NCI-H2107 (cell line): ENCODE data around the gene KCTD17.
"Not testable (repeated sequence)": the region's sequence is repeated elsewhere in the genome, so short reads cannot be mapped to it uniquely, and the experiment has no call there.

ENCODE experiments used
- DNase-seq: peaks from one replicate; lab custom pipeline; 2025; lab: John Stamatoyannopoulos, UW

Gene KCTD17

GRCh38 chr22:37061611-37062375 lies 10.3 kb downstream of the KCTD17 start:
- no peak for DNase-seq

GRCh38 chr22:37062376-37062675 lies 10.8 kb downstream of the KCTD17 start:
- no peak for DNase-seq

- no peak for DNase-seq
Measured at GRCh38 chr22:37062702-37063381, 11.3 kb downstream of the KCTD17 start.

GRCh38 chr22:37063431-37064420 lies 12.2 kb downstream of the KCTD17 start:
- DNase-seq, result peak; percentile 38

- no peak for DNase-seq
Measured at GRCh38 chr22:37064553-37064952, 13.0 kb downstream of the KCTD17 start.

GRCh38 chr22:37065180-37065579 lies 13.6 kb downstream of the KCTD17 start:
- DNase-seq, result no peak

GRCh38 chr22:37065961-37066360 lies 14.4 kb downstream of the KCTD17 start:
- DNase-seq, result no peak

GRCh38 chr22:37067428-37067827 lies 15.9 kb downstream of the KCTD17 start:
- no peak for DNase-seq

GRCh38 chr22:37068859-37069258 lies 17.3 kb downstream of the KCTD17 start:
- no peak for DNase-seq

GRCh38 chr22:37069319-37069718 lies 17.8 kb downstream of the KCTD17 start:
- no peak for DNase-seq

GRCh38 chr22:37069719-37070118 lies 18.2 kb downstream of the KCTD17 start:
- no peak for DNase-seq

- DNase-seq, result no peak
Measured at GRCh38 chr22:37070334-37070733, 18.8 kb downstream of the KCTD17 start.

GRCh38 chr22:37070744-37071143 lies 19.2 kb downstream of the KCTD17 start:
- no peak for DNase-seq

GRCh38 chr22:37071850-37072592 lies 20.5 kb downstream of the KCTD17 start:
- not testable (repeated sequence) for DNase-seq

- DNase-seq, result no peak
Measured at GRCh38 chr22:37072673-37073072, 21.1 kb downstream of the KCTD17 start.

- DNase-seq, result no peak
Measured at GRCh38 chr22:37074537-37074936, 23.0 kb downstream of the KCTD17 start.

GRCh38 chr22:37075046-37075445 lies 23.5 kb downstream of the KCTD17 start:
- no peak for DNase-seq

- DNase-seq, result no peak
Measured at GRCh38 chr22:37075822-37076433, 24.4 kb downstream of the KCTD17 start.

- no peak for DNase-seq
Measured at GRCh38 chr22:37077802-37078448, 26.4 kb downstream of the KCTD17 start.

- no peak for DNase-seq
Measured at GRCh38 chr22:37079158-37079557, 27.6 kb downstream of the KCTD17 start.

- no peak for DNase-seq
Measured at GRCh38 chr22:37079668-37080171, 28.2 kb downstream of the KCTD17 start.
